SK-N-SH treated with all-trans-retinoic acid at 6 μM for 48 hours (cell line): Measurements from ENCODE around the gene THRB.

ENCODE experiments used
- ATAC-seq: fragments of 200-7000 bp; cut with Tn5 transposase; 3 replicates; pipeline ENCODE4 v1.9.1; 2020; ENCODE audit warnings: mild to moderate bottlenecking, moderate library complexity
- ARNTL ChIP-seq: fragments of 450-650 bp; formaldehyde crosslinking; IDR thresholded peaks from 2 replicates; pipeline ENCODE4 v1.5.0; 2020; ENCODE audit warnings: low read depth, mild to moderate bottlenecking, moderate library complexity, borderline replicate concordance
- BACH2 ChIP-seq: fragments of 250-450 bp; sonication (Bioruptor Pico); IDR thresholded peaks from 2 replicates; pipeline ENCODE4 v1.9.0; 2021; ENCODE audit warnings: mild to moderate bottlenecking, borderline replicate concordance
- CSDC2 ChIP-seq: fragments of 250-450 bp; sonication (Bioruptor Pico); IDR thresholded peaks from 2 replicates; pipeline ENCODE4 v1.5.0; 2020; ENCODE audit warnings: mild to moderate bottlenecking, moderate library complexity
- ESRRG ChIP-seq: fragments of 250-450 bp; sonication (Bioruptor Pico); IDR thresholded peaks from 2 replicates; pipeline ENCODE4 v1.6.1; 2021; ENCODE audit warnings: mild to moderate bottlenecking
- GLIS3 ChIP-seq: fragments of 250-450 bp; sonication (Bioruptor Pico); IDR thresholded peaks from 2 replicates; pipeline ENCODE4 v1.5.0; 2020; ENCODE audit warnings: mild to moderate bottlenecking, moderate library complexity
- ISL1 ChIP-seq: fragments of 250-450 bp; sonication (Bioruptor Pico); IDR thresholded peaks from 2 replicates; pipeline ENCODE4 v2.1.2; 2022; ENCODE audit warnings: mild to moderate bottlenecking, moderate library complexity
- PPARA ChIP-seq: fragments of 250-450 bp; sonication (Bioruptor Pico); IDR thresholded peaks from 2 replicates; pipeline ENCODE4 v1.5.0; 2020; ENCODE audit warnings: mild to moderate bottlenecking, borderline replicate concordance
- RARB ChIP-seq: fragments of 250-450 bp; sonication (Bioruptor Pico); IDR thresholded peaks from 2 replicates; pipeline ENCODE4 v1.8.0; 2021; ENCODE audit warnings: mild to moderate bottlenecking, moderate library complexity
- SNAI2 ChIP-seq: fragments of 250-450 bp; sonication (Bioruptor Pico); IDR thresholded peaks from 2 replicates; pipeline ENCODE4 v1.5.0; 2020; ENCODE audit warnings: mild to moderate bottlenecking, moderate library complexity
- TOX ChIP-seq: fragments of 250-450 bp; sonication (Bioruptor Pico); IDR thresholded peaks from 2 replicates; pipeline ENCODE4 v1.8.0; 2021; ENCODE audit warnings: mild to moderate bottlenecking, moderate library complexity, borderline replicate concordance
- ZC3H10 ChIP-seq: fragments of 250-450 bp; sonication (Bioruptor Pico); IDR thresholded peaks from 2 replicates; pipeline ENCODE4 v1.5.1; 2021; ENCODE audit warnings: mild to moderate bottlenecking, moderate library complexity
- ZFP3 ChIP-seq: fragments of 250-450 bp; sonication (Bioruptor Pico); IDR thresholded peaks from 2 replicates; pipeline ENCODE4 v1.5.0; 2020; ENCODE audit warnings: mild to moderate bottlenecking, moderate library complexity
- ZNF565 ChIP-seq: fragments of 450-650 bp; formaldehyde crosslinking; conservative IDR thresholded peaks from 2 replicates; pipeline ENCODE4 v1.5.0; 2020; ENCODE audit warnings: low read depth, mild to moderate bottlenecking, moderate library complexity
- ZNF70 ChIP-seq: fragments of 450-650 bp; formaldehyde crosslinking; IDR thresholded peaks from 2 replicates; pipeline ENCODE4 v1.5.0; 2020; ENCODE audit warnings: mild to moderate bottlenecking, moderate library complexity
- ZNF8 ChIP-seq: fragments of 450-650 bp; formaldehyde crosslinking; IDR thresholded peaks from 2 replicates; pipeline ENCODE4 v1.5.0; 2020; ENCODE audit warnings: mild to moderate bottlenecking, moderate library complexity
- TF ChIP-seq, protein P1 (sequence below): fragments of 250-450 bp; sonication (Bioruptor Pico); IDR thresholded peaks from 2 replicates; pipeline ENCODE4 v1.8.0; 2020; ENCODE audit warnings: mild to moderate bottlenecking, moderate library complexity, borderline replicate concordance
- TF ChIP-seq, protein P2 (sequence below): fragments of 250-450 bp; sonication (Bioruptor Pico); IDR thresholded peaks from 2 replicates; pipeline ENCODE4 v1.8.0; 2021; ENCODE audit warnings: low read depth, mild to moderate bottlenecking, moderate library complexity, borderline replicate concordance
- TF ChIP-seq, protein P3 (sequence below): fragments of 250-450 bp; sonication (Bioruptor Pico); IDR thresholded peaks from 2 replicates; pipeline ENCODE4 v1.5.0; 2020; ENCODE audit warnings: mild to moderate bottlenecking, moderate library complexity
- TF ChIP-seq, protein P4 (sequence below): fragments of 250-450 bp; sonication (Bioruptor Pico); IDR thresholded peaks from 2 replicates; pipeline ENCODE4 v1.5.1; 2020; ENCODE audit warnings: low read depth, mild to moderate bottlenecking, moderate library complexity
- TF ChIP-seq, protein P5 (sequence below): fragments of 250-450 bp; sonication (Bioruptor Pico); IDR thresholded peaks from 2 replicates; pipeline ENCODE4 v1.5.1; 2021; ENCODE audit warnings: mild to moderate bottlenecking, moderate library complexity

Gene THRB

DNA sequence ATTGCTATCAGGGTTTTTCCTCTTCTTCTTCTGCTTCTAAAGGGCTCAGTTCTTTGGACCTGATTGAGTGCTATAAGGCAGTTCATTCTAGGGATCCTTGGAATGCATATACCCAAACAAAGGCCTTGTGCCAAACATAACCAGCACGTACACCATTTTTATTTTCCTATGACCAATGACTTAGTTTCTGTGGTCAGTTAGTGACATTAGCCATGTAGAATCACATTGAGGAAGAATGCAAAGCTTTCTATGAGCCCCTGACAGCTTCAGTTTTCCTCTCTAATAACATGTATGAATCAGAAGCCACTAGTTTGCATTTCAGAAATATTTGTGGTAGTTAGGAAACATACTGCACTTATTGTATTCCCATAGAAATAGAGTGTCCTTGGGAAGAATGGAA is 240.0 kb downstream of the THRB start:
- ATAC-seq: peak; percentile 90
- no peak for TF ChIP-seq PPARA (CRISPR knock-in tag)
- TF ChIP-seq, protein P1, sequence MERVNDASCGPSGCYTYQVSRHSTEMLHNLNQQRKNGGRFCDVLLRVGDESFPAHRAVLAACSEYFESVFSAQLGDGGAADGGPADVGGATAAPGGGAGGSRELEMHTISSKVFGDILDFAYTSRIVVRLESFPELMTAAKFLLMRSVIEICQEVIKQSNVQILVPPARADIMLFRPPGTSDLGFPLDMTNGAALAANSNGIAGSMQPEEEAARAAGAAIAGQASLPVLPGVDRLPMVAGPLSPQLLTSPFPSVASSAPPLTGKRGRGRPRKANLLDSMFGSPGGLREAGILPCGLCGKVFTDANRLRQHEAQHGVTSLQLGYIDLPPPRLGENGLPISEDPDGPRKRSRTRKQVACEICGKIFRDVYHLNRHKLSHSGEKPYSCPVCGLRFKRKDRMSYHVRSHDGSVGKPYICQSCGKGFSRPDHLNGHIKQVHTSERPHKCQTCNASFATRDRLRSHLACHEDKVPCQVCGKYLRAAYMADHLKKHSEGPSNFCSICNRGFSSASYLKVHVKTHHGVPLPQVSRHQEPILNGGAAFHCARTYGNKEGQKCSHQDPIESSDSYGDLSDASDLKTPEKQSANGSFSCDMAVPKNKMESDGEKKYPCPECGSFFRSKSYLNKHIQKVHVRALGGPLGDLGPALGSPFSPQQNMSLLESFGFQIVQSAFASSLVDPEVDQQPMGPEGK (CRISPR knock-in tag): no peak
- TF ChIP-seq TOX (CRISPR knock-in tag): no peak
- no peak for TF ChIP-seq ZNF70
- TF ChIP-seq CSDC2 (CRISPR knock-in tag): no peak
- TF ChIP-seq ZFP3 (CRISPR knock-in tag): no peak
- TF ChIP-seq GLIS3 (CRISPR knock-in tag): no peak
- no peak for TF ChIP-seq ARNTL
- TF ChIP-seq RARB (CRISPR knock-in tag): no peak
- no peak for TF ChIP-seq ZNF8 (CRISPR knock-in tag)
- no peak for TF ChIP-seq BACH2 (CRISPR knock-in tag)
- TF ChIP-seq ZNF565: no peak

DNA sequence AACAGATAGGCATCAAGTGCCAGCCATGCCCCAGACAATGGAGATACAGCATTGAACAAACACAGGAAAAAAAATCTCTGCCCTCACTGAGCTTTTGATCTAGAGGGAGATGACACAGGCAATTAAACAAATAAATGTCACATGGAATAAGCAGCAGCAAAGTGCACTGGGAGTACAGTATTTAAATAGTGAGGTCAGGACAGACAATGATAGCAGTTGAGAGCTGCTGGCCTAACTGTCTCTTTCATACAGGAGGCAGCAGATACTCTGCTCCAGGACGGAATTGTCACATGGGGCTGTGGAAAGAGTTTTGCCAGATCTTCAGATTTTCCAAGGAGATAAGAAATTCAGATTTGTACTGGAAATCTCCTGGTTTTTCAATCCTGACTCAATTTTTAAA is 241.3 kb downstream of the THRB start:
- TF ChIP-seq CSDC2 (CRISPR knock-in tag) (no peak), ISL1 (no peak)
- no peak for ATAC-seq

DNA sequence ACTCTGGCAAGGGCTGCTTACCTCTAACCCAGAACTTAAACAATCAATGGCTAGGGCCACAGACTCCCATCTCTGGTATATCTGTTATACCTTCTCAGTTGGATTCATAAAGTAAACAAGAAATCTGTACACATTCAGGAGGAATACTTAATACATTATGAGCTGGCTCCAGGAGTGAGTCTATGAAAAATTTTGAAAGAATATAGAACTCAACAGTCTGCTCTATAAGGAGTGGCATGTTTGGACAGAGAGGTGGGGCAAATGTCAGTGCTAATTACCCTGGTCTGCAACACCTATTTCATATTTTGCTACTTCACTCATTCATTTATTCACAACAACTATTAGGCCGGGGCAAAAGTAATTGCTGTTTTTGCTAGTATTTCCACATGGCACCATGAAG is 245.1 kb downstream of the THRB start:
- ATAC-seq: no peak
- TF ChIP-seq SNAI2 (CRISPR knock-in tag): no peak
- TF ChIP-seq, protein P2, sequence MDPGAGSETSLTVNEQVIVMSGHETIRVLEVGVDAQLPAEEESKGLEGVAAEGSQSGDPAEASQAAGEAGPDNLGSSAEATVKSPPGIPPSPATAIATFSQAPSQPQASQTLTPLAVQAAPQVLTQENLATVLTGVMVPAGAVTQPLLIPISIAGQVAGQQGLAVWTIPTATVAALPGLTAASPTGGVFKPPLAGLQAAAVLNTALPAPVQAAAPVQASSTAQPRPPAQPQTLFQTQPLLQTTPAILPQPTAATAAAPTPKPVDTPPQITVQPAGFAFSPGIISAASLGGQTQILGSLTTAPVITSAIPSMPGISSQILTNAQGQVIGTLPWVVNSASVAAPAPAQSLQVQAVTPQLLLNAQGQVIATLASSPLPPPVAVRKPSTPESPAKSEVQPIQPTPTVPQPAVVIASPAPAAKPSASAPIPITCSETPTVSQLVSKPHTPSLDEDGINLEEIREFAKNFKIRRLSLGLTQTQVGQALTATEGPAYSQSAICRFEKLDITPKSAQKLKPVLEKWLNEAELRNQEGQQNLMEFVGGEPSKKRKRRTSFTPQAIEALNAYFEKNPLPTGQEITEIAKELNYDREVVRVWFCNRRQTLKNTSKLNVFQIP (CRISPR knock-in tag): no peak
- no peak for TF ChIP-seq ESRRG (CRISPR knock-in tag)
- no peak for TF ChIP-seq ARNTL
- TF ChIP-seq, protein P3, sequence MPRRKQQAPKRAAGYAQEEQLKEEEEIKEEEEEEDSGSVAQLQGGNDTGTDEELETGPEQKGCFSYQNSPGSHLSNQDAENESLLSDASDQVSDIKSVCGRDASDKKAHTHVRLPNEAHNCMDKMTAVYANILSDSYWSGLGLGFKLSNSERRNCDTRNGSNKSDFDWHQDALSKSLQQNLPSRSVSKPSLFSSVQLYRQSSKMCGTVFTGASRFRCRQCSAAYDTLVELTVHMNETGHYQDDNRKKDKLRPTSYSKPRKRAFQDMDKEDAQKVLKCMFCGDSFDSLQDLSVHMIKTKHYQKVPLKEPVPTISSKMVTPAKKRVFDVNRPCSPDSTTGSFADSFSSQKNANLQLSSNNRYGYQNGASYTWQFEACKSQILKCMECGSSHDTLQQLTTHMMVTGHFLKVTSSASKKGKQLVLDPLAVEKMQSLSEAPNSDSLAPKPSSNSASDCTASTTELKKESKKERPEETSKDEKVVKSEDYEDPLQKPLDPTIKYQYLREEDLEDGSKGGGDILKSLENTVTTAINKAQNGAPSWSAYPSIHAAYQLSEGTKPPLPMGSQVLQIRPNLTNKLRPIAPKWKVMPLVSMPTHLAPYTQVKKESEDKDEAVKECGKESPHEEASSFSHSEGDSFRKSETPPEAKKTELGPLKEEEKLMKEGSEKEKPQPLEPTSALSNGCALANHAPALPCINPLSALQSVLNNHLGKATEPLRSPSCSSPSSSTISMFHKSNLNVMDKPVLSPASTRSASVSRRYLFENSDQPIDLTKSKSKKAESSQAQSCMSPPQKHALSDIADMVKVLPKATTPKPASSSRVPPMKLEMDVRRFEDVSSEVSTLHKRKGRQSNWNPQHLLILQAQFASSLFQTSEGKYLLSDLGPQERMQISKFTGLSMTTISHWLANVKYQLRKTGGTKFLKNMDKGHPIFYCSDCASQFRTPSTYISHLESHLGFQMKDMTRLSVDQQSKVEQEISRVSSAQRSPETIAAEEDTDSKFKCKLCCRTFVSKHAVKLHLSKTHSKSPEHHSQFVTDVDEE (CRISPR knock-in tag): no peak
- TF ChIP-seq, protein P4, sequence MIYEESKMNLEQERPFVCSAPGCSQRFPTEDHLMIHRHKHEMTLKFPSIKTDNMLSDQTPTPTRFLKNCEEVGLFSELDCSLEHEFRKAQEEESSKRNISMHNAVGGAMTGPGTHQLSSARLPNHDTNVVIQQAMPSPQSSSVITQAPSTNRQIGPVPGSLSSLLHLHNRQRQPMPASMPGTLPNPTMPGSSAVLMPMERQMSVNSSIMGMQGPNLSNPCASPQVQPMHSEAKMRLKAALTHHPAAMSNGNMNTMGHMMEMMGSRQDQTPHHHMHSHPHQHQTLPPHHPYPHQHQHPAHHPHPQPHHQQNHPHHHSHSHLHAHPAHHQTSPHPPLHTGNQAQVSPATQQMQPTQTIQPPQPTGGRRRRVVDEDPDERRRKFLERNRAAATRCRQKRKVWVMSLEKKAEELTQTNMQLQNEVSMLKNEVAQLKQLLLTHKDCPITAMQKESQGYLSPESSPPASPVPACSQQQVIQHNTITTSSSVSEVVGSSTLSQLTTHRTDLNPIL (CRISPR knock-in tag): no peak
- no peak for TF ChIP-seq ISL1
- no peak for TF ChIP-seq RARB (CRISPR knock-in tag)
- TF ChIP-seq, protein P1 (CRISPR knock-in tag): no peak
- TF ChIP-seq TOX (CRISPR knock-in tag): no peak
- no peak for TF ChIP-seq PPARA (CRISPR knock-in tag)
- TF ChIP-seq ZC3H10 (CRISPR knock-in tag): no peak
- no peak for TF ChIP-seq ZNF565
- TF ChIP-seq CSDC2 (CRISPR knock-in tag): no peak
- TF ChIP-seq, protein P5, sequence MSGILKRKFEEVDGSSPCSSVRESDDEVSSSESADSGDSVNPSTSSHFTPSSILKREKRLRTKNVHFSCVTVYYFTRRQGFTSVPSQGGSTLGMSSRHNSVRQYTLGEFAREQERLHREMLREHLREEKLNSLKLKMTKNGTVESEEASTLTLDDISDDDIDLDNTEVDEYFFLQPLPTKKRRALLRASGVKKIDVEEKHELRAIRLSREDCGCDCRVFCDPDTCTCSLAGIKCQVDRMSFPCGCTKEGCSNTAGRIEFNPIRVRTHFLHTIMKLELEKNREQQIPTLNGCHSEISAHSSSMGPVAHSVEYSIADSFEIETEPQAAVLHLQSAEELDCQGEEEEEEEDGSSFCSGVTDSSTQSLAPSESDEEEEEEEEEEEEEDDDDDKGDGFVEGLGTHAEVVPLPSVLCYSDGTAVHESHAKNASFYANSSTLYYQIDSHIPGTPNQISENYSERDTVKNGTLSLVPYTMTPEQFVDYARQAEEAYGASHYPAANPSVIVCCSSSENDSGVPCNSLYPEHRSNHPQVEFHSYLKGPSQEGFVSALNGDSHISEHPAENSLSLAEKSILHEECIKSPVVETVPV (CRISPR knock-in tag): no peak
